Psoas muscle (tissue), 8 donors: Measurements from ENCODE around the gene NBPF1. TPM values are rescaled to one million over a fixed set of nuclear protein-coding genes. Genes with fewer than 3 reads are reported as not detected.
"Not testable (repeated sequence)": the region's sequence is repeated elsewhere in the genome, so short reads cannot be mapped to it uniquely, and the experiment has no call there.

Experiments used
- ATAC-seq, 4 donors: fragments of 200-7000 bp; cut with Tn5 transposase; one replicate each; pipeline ENCODE4 v1.9.1; 2020; ENCODE audit warnings: moderate library complexity in 3 of 4, mild to moderate bottlenecking in 2 of 4
- DNase-seq, 2 donors: peaks; one replicate each; pipeline ENCODE4 v3.0.0-alpha.2; 2020
- H3K27ac ChIP-seq: fragments of 200-600 bp; one replicate; pipeline ENCODE4 v1.8.0; 2022
- H3K27me3 ChIP-seq, 3 donors: fragments of 200-600 bp in 1 of 3; one replicate each; pipeline versions ENCODE4 v1.6.1 to v1.8.0; 2013 to 2022; ENCODE audit warnings: low read length in 2 of 3, mild to moderate bottlenecking in 2 of 3, moderate library complexity in 1 of 3; ENCODE audit not compliant: insufficient read depth in 3 of 3
- H3K36me3 ChIP-seq, 2 donors: fragments of 200-600 bp in 1 of 2; one replicate each; pipeline versions ENCODE4 v1.6.1 to v1.8.0; 2013 to 2022; ENCODE audit warnings: low read depth in 1 of 2, mild to moderate bottlenecking in 1 of 2, moderate library complexity in 1 of 2; ENCODE audit not compliant: insufficient read depth in 1 of 2
- H3K4me1 ChIP-seq: fragments of 200-600 bp; one replicate; pipeline ENCODE4 v1.8.0; 2022
- H3K4me3 ChIP-seq: fragments of 200-600 bp; one replicate; pipeline ENCODE4 v1.8.0; 2022; ENCODE audit warnings: mild to moderate bottlenecking
- H3K9me3 ChIP-seq: fragments of 200-600 bp; one replicate; pipeline ENCODE4 v1.8.0; 2022
- WGBS, 3 donors: extraction: QIAGEN DNeasy Blood & Tissue Kit; methylation state at CpG; one replicate each; pipeline versions ENCODE4 v1.1.6 to v1.1.7; 2013; 5-methylcytosine and 5-hydroxymethylcytosine counted together
- intact Hi-C, 2 donors: fragments of 100-400 bp; cut with DNase I; formaldehyde crosslinking; loops; one replicate each; pipeline versions ENCODE4 v1.11.0 to v1.14.2; 2022
- polyA plus RNA-seq, 3 donors: library from polyadenylated mRNA; stranded (reverse); fragments of 200-250 nt; gene quantifications; one replicate each; pipeline ENCODE4 v1.2.3, GENCODE V29; 2013
- total RNA-seq, 4 donors: library from RNA; stranded (reverse); fragmentation: NEBNext Ultra II Directional in 2 of 4; extraction: Animal tissue kit (Norgen Biotek cat#: 25700) in 2 of 4; gene quantifications; one replicate each; pipeline versions ENCODE4 v1.2.1 to v1.2.4, GENCODE V29; 2021 to 2023
- TF ChIP-seq, protein P1 (sequence below): fragments of 200-600 bp; IDR thresholded peaks from one replicate; pipeline ENCODE4 v1.8.0; 2022; ENCODE audit warnings: antibody characterized with exemption
- donor health status: healthy with polysubstance abuse.
- donor health status: DM: no; HTN: no; CAD: no; lungs with moderate emphysema.
- donor health status: Bipolar disorder and iron deficiency.
- donor health status: healthy.
- donor health status: DM: yes; HTN: yes; CAD: no.
- donor health status: DM: no; HTN: no; CAD: no.
- donor health status: DM: no; HTN: no; CAD: no.
- donor health status: DM: yes; HTN: yes; CAD: no.

The NBPF1 gene
- total and polyA plus RNA-seq, 7 donors, result 2.4 to 20.9 (median 6.5) TPM

GRCh38 chr1:16605213-16605525, 8.2 kb downstream of the NBPF1 start:
- Histone ChIP-seq H3K9me3 (no peaks in the 10 kb centered on the region), H3K4me3 (no peak overlapping the region), H3K27ac (no peak overlapping the region), H3K27me3 (no peaks in the 10 kb centered on the region), H3K4me1 (no peaks in the 10 kb centered on the region), H3K36me3 (peaks cover 14 to 44% of the 10 kb centered on the region in 2 donors)
- no peak for ATAC-seq
- intact Hi-C loops, result no loop called here
- 80 to 88% (median 86%) methylated on average over 1 of the region's 1 CpG for WGBS, 3 donors
- TF ChIP-seq, protein P1, sequence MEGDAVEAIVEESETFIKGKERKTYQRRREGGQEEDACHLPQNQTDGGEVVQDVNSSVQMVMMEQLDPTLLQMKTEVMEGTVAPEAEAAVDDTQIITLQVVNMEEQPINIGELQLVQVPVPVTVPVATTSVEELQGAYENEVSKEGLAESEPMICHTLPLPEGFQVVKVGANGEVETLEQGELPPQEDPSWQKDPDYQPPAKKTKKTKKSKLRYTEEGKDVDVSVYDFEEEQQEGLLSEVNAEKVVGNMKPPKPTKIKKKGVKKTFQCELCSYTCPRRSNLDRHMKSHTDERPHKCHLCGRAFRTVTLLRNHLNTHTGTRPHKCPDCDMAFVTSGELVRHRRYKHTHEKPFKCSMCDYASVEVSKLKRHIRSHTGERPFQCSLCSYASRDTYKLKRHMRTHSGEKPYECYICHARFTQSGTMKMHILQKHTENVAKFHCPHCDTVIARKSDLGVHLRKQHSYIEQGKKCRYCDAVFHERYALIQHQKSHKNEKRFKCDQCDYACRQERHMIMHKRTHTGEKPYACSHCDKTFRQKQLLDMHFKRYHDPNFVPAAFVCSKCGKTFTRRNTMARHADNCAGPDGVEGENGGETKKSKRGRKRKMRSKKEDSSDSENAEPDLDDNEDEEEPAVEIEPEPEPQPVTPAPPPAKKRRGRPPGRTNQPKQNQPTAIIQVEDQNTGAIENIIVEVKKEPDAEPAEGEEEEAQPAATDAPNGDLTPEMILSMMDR, result no peak
- no peak for DNase-seq

- H3K4me1 ChIP-seq, DNase-seq, H3K27me3 ChIP-seq, H3K27ac ChIP-seq, H3K9me3 ChIP-seq, intact Hi-C loops, H3K4me3 ChIP-seq, ATAC-seq: not testable (repeated sequence)
- 96 to 97% (median 97%) methylated on average over 1 of the region's 2 CpGs for WGBS, 3 donors
- H3K36me3 ChIP-seq, result peaks cover 14 to 44% of the 10 kb centered on the region in 2 donors
These were observed 8.7 kb downstream of the NBPF1 start for GRCh38 chr1:16604514-16605212.

DNA sequence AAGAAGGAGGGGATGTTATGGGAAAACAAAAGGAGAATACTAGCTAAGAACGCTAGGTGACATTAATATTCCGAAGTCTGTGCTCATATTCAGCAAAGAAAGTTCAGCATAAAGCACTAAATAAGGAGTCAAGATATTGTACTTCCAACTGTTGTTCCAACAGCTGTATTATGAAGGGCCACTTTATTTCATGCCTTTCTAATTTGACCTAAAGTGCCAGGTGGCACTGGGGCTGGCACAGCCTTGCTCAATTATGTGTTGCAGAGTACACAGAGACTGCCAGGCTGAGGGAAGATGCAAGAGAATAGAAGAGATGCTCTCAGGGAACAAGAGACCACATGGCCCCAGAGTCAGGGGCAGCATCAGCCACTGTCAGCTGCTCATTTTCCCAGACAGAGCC, 9.7 kb downstream of the NBPF1 start:
- intact Hi-C loops, H3K4me3 ChIP-seq, DNase-seq, H3K27ac ChIP-seq, H3K4me1 ChIP-seq, H3K9me3 ChIP-seq, ATAC-seq, H3K27me3 ChIP-seq: not testable (repeated sequence)
- WGBS, 3 donors, result 48 to 52% methylated on average over 2 of the region's 2 CpGs; no CpG with 5 or more reads in 1 of the 3 donors
- H3K36me3 ChIP-seq, result peaks cover 14 to 41% of the 10 kb centered on the region in 2 donors

DNA sequence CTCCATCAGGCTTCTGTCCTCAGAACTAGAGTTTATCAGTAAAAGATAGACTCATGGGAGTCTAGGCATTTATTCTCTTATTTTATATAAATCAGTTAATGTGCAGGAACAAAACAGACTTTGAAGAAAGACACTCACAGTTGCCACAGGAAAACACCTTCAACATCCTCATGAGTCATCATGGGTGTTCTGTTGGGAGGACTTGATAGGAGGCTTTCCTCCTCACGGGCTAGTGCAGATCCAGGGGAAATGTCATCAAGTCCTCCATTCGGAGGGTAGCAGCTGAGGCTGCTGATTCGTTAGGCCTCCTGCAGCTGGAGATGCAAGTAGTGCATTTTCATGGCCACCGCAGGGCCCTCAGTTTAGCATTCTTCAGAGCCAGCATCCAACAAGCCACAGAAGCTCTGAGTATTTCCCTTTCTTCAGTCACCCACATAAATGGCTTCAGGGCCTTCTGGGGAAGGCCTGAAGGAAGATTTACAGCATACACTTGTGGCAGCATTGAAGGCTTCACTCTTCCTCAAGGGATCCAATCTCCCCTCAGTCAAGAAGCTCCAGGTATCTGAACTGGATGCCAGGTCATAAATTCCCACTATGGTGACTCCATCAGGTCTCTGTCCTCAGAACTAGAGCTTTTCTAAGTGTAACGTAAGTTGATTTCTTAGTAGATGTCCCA, 10.9 kb downstream of the NBPF1 start:
- DNase-seq, H3K4me1 ChIP-seq, H3K27ac ChIP-seq, H3K4me3 ChIP-seq, H3K27me3 ChIP-seq, H3K9me3 ChIP-seq, intact Hi-C loops, ATAC-seq: not testable (repeated sequence)
- H3K36me3 ChIP-seq, result peaks cover 13 to 30% of the 10 kb centered on the region in 2 donors
- 80 to 97% (median 96%) methylated on average over 1 to 2 of the region's 5 CpGs for WGBS, 3 donors

GRCh38 chr1:16600855-16601786, 12.2 kb downstream of the NBPF1 start:
- H3K4me1 ChIP-seq, H3K9me3 ChIP-seq, H3K27me3 ChIP-seq, H3K4me3 ChIP-seq, H3K27ac ChIP-seq, DNase-seq, intact Hi-C loops: not testable (repeated sequence)
- peak in 1 of 4 donors; percentile 38 for ATAC-seq
- peaks cover 7 to 16% of the 10 kb centered on the region in 2 donors for H3K36me3 ChIP-seq
- 49 to 61% (median 54%) methylated on average over 3 of the region's 7 CpGs for WGBS, 3 donors

DNA sequence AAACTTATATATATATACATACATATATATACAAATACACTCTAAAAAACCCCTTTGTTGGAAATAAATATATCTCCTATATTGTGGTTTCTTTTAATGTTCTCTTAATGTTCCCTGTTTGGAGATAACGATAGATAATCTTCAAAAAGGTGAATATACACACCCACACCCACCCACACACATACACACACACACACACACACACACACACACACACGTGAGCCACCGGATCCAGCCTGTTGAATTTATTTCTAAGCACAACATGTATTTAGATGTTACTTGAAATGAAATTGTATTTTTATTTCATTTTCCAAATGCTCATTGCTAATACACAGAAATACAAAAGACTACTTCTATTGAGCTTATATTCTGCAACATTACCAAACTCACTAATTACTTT, 14.0 kb downstream of the NBPF1 start:
- H3K4me1 ChIP-seq, DNase-seq, H3K36me3 ChIP-seq, H3K27ac ChIP-seq, ATAC-seq, H3K4me3 ChIP-seq, H3K27me3 ChIP-seq, intact Hi-C loops, H3K9me3 ChIP-seq: not testable (repeated sequence)
- 93 to 96% (median 93%) methylated on average over 3 of the region's 3 CpGs for WGBS, 3 donors

DNA sequence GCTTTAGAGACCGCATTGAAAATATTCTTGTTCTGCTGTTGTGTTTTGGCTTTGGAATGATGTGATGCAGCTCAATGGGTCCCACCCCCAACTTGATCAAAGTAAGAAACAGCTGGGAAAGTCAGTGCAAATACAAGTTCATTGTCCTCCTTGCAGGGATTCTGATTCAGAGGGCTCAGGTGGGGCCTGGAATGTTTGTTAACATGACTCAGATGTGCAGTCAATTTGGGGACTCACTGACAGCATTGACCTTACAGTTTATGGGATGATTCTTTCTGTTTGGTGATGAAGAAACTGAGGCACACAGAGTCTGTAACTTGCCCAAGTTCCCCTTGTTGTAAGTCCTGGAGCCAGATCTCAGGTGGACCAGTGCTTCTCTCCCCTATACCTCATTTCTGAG, 18.1 kb downstream of the NBPF1 start:
- H3K27ac ChIP-seq, H3K36me3 ChIP-seq, DNase-seq, intact Hi-C loops, H3K4me1 ChIP-seq, H3K4me3 ChIP-seq, H3K9me3 ChIP-seq, ATAC-seq, H3K27me3 ChIP-seq: not testable (repeated sequence)
- 86 to 98% (median 95%) methylated on average over 1 of the region's 1 CpG for WGBS, 3 donors

GRCh38 chr1:16591845-16592244, 21.5 kb downstream of the NBPF1 start:
- H3K27ac ChIP-seq, H3K9me3 ChIP-seq, DNase-seq, H3K4me3 ChIP-seq, ATAC-seq, H3K4me1 ChIP-seq, H3K27me3 ChIP-seq, H3K36me3 ChIP-seq, intact Hi-C loops: not testable (repeated sequence)
- WGBS, 3 donors, result 8 to 19% (median 16%) methylated on average over 5 to 6 of the region's 8 CpGs

DNA sequence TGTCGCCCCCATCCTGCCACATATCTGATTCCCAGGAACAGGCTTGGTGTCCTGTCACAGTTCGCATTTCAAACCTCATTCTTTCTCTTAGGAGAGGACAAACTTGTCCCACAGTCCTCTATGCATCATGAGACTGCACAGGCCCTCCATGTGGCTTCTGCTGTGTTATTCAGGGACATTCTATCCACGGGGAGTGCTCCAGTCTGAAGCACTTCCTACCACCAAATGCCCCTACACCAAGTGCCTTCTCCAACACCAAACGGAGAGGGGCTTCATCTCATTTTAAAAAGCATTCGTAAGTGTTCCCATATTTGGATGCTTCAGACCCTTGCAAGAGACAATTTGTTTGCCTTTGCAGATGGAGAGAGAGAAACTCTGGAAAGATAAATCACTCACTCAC, 25.3 kb downstream of the NBPF1 start:
- ATAC-seq, H3K9me3 ChIP-seq, H3K27ac ChIP-seq, DNase-seq, H3K4me3 ChIP-seq, H3K4me1 ChIP-seq, intact Hi-C loops, H3K27me3 ChIP-seq: not testable (repeated sequence)
- 56 to 76% (median 68%) methylated on average over 5 of the region's 5 CpGs for WGBS, 3 donors
- peaks cover 0 to 25% of the 10 kb centered on the region in 2 donors for H3K36me3 ChIP-seq

- H3K9me3 ChIP-seq, DNase-seq, H3K4me3 ChIP-seq, H3K27ac ChIP-seq, intact Hi-C loops, H3K4me1 ChIP-seq, ATAC-seq, H3K27me3 ChIP-seq: not testable (repeated sequence)
- peaks cover 0 to 28% of the 10 kb centered on the region in 2 donors for H3K36me3 ChIP-seq
- WGBS, 3 donors, result 38 to 43% (median 38%) methylated on average over 4 of the region's 4 CpGs
These were observed 25.7 kb downstream of the NBPF1 start for GRCh38 chr1:16587639-16588038.
